Suprapubic skin (tissue), 4 donors: ENCODE data around the gene OSR1.

Experiments
- CTCF ChIP-seq, 2 donors: fragments of 200-600 bp in 1 of 2; fragments of 450-650 bp in 1 of 2; sonication (generic) in 1 of 2; IDR thresholded peaks; one replicate each; pipeline ENCODE4 v1.5.1; 2016 to 2019; ENCODE audit warnings: antibody characterized with exemption in 2 of 2, mild to moderate bottlenecking in 1 of 2, moderate library complexity in 1 of 2
- EP300 ChIP-seq: sonication (generic); formaldehyde crosslinking; IDR thresholded peaks from one replicate; pipeline ENCODE4 v1.6.1; 2017; ENCODE audit warnings: antibody characterized with exemption
- POLR2A ChIP-seq, 2 donors: fragments of 450-650 bp; IDR thresholded peaks; one replicate each; pipeline ENCODE4 v1.6.1; 2017; ENCODE audit warnings: antibody characterized with exemption in 2 of 2, mild to moderate bottlenecking in 2 of 2, moderate library complexity in 2 of 2
- POLR2AphosphoS5 ChIP-seq, 3 donors: sonication (generic); formaldehyde crosslinking; IDR thresholded peaks; one replicate each; pipeline ENCODE4 v1.6.1; 2017; ENCODE audit warnings: antibody characterized with exemption in 3 of 3

GRCh38 chr2:19364014-19364413 is 5.6 kb upstream of the OSR1 start:
- TF ChIP-seq POLR2AphosphoS5 (IDR thresholded peaks at IDR 0.05) (no peak), CTCF (IDR thresholded peaks at IDR 0.05) (no peak), POLR2A (IDR thresholded peaks at IDR 0.05) (no peak), EP300 (no peak)
